Upper lobe of left lung (tissue), 4 donors: ENCODE results near the gene ARID1B.

ENCODE experiments used
- EP300 ChIP-seq, 4 donors: sonication (generic); formaldehyde crosslinking; IDR thresholded peaks; one replicate each; pipeline ENCODE4 v1.5.1; 2017; ENCODE audit warnings: antibody characterized with exemption in 4 of 4, control low read depth in 2 of 4
- POLR2AphosphoS5 ChIP-seq, 2 donors: sonication (generic); formaldehyde crosslinking; IDR thresholded peaks; one replicate each; pipeline ENCODE4 v1.5.1; 2017; ENCODE audit warnings: antibody characterized with exemption in 2 of 2
- TF ChIP-seq, protein P1 (sequence below), 6 experiments: fragments of 450-650 bp in 4 of 6; fragments of 200-600 bp in 2 of 6; sonication (generic) in 2 of 6; IDR thresholded peaks; one replicate each; pipeline ENCODE4 v1.5.1; 2016 to 2019; ENCODE audit warnings: antibody characterized with exemption in 6 of 6

DNA sequence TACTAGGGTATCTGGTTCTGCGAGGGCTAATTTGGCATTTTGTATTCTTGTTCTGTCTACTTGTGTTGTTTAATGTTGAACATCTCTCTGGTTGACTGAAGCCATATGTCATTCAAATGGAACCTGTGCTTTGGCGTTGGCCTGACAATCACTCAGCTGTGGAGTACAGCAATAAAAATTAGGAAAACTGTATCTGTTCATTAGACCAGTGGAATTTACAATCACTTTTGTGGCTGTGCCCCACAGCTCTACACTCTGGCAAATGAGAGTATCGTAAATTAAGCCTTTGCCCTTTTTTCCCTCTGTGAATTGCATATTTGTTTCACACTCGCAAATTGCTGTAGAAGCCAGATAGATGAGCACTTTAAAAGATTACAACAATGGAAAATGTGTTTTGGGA, 102.0 kb downstream of the ARID1B start:
- TF ChIP-seq POLR2AphosphoS5 (IDR thresholded peaks at IDR 0.05) = no peak
- TF ChIP-seq, protein P1, sequence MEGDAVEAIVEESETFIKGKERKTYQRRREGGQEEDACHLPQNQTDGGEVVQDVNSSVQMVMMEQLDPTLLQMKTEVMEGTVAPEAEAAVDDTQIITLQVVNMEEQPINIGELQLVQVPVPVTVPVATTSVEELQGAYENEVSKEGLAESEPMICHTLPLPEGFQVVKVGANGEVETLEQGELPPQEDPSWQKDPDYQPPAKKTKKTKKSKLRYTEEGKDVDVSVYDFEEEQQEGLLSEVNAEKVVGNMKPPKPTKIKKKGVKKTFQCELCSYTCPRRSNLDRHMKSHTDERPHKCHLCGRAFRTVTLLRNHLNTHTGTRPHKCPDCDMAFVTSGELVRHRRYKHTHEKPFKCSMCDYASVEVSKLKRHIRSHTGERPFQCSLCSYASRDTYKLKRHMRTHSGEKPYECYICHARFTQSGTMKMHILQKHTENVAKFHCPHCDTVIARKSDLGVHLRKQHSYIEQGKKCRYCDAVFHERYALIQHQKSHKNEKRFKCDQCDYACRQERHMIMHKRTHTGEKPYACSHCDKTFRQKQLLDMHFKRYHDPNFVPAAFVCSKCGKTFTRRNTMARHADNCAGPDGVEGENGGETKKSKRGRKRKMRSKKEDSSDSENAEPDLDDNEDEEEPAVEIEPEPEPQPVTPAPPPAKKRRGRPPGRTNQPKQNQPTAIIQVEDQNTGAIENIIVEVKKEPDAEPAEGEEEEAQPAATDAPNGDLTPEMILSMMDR (IDR thresholded peaks at IDR 0.05) = no peak
- no peak for TF ChIP-seq EP300 (IDR thresholded peaks at IDR 0.05)
